ENCODE data around the gene SUCLG2.
"Not testable (repeated sequence)": the region's sequence is repeated elsewhere in the genome, so short reads cannot be mapped to it uniquely, and the experiment has no call there.

Gene SUCLG2

GRCh38 chr3:67608034-67608433 is 46.4 kb downstream of the SUCLG2 start:
- no peak for DNase-seq (ENCODE audit: low read depth)

GRCh38 chr3:67605377-67605776 is 49.0 kb downstream of the SUCLG2 start:
- no peak for DNase-seq (ENCODE audit: low read depth)

- no peak for DNase-seq (ENCODE audit: low read depth)
Observed at GRCh38 chr3:67602816-67603215, 51.6 kb downstream of the SUCLG2 start.

DNA sequence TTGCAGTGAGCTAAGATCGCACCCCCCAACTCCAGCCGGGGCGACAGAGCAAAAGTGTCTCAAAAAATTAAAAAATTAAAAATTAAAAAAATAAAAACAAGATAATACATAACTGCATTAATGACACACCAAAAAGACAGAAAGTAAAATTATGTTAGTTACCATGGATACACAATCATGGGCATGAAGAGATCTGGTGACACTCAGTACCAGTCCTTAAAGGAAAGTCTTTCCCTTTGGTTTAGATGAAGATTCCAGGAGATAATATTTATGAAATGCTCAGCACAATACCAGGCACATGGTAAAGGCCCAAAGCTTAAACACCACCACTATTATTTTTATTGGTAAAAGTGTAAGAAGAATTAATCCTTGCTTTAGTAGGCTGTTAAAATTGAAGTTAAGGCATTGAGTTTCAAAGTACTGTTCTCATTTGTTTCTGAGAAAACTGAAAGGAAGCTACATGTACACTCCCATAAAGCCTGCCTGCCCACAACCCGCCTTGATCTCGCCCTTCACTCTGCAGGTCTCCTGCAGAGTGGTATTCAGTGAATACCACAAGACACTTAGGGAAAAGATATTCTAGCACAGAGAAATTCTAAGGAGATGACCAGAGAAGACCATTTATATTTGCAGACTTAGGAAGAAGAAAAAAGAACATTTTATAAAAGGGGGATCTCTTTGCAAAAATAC is 52.3 kb downstream of the SUCLG2 start:
- DNase-seq (ENCODE audit: low read depth), result no peak

DNA sequence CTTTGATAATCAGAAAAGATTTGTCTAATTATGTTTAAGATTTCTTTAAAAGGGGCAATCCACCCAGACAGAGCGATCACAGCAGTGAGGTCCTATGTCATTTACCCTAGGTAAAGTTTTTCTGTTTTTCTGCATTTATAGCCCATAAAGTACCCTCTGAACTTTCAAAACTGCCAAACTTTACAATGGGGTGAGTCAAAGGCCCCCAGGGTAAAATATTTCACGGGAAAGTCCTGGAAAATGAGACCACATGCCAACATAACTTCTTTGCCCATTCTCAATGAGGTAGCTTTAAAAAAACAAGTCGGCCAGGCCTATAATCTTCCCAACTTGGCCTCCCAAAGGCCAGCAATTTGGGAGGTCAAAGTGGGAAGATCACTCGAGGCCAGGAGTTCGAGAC is 53.0 kb downstream of the SUCLG2 start:
- DNase-seq (ENCODE audit: low read depth), result no peak

- no peak for DNase-seq (ENCODE audit: low read depth)
Observed at GRCh38 chr3:67599821-67600220, 54.6 kb downstream of the SUCLG2 start.

- no peak for DNase-seq (ENCODE audit: low read depth)
Observed at GRCh38 chr3:67598814-67599556, 55.4 kb downstream of the SUCLG2 start.

- DNase-seq (ENCODE audit: low read depth), result no peak
Observed at GRCh38 chr3:67595424-67595823, 59.0 kb downstream of the SUCLG2 start.

DNA sequence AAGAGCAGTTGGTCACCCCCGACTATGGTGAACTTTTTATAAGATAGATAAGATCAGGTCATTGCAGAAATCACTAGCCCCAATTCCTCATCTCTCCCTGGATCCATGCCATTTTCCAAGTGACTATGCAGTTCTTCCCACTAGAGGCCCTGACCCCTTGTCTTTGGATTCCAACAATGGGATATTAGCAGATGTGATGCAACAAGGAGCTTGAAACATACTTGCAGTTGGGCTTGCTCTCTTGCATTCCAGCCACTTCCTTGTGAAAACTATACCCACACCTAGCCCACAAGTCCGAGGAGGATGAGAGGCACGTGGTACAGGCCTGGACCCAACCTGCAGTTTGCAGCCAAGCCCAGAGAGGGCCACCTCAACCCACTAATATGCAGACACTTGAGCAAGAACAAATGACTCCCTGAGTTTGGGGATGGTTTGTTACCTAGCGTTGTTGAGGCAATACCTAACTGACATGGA is 60.6 kb downstream of the SUCLG2 start:
- no peak for DNase-seq (ENCODE audit: low read depth)

DNA sequence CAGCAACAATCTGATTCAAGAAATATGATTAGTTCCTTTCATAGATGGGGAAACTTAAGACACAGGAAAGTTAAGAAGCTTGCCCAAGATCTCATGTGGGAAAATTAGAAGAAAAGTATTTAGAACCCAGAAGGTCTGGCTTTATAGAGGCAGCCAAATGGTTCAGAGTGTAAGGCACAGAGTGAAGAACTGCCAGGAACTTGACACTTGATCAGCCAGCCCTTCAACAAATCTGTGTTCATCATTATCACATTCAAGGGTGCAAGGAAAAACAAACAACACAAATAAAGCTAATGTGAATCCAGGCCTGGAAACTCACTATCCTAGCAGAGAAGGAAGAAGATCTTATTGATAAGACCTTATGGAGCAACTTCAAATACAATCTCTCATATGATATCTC is 62.4 kb downstream of the SUCLG2 start:
- no peak for DNase-seq (ENCODE audit: low read depth)

GRCh38 chr3:67587811-67588210 is 66.6 kb downstream of the SUCLG2 start:
- DNase-seq (ENCODE audit: low read depth), result no peak

GRCh38 chr3:67587301-67587700 is 67.1 kb downstream of the SUCLG2 start:
- DNase-seq (ENCODE audit: low read depth), result no peak

DNA sequence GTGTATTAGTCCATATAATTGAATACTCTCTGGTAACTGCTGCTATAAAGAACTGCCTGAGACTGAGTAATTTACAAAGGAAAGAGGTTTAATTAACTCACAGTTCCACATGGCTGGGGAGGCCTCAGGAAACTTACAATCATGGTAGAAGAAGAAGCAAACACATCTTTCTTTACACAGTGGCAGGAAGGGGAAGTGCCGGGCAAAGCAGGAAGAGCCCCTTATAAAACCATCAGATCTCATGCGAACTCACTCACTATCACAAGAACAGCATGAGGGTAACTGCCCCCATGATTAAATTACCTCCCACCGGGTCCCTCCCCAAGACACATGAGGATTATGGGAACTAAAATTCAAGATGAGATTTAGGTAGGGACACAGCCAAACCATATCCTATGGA is 69.8 kb downstream of the SUCLG2 start:
- not testable (repeated sequence) for DNase-seq (ENCODE audit: low read depth)

- DNase-seq (ENCODE audit: low read depth), result no peak
Observed at GRCh38 chr3:67580430-67581000, 73.9 kb downstream of the SUCLG2 start.

GRCh38 chr3:67578416-67578815 is 76.0 kb downstream of the SUCLG2 start:
- DNase-seq (ENCODE audit: low read depth), result no peak

DNA sequence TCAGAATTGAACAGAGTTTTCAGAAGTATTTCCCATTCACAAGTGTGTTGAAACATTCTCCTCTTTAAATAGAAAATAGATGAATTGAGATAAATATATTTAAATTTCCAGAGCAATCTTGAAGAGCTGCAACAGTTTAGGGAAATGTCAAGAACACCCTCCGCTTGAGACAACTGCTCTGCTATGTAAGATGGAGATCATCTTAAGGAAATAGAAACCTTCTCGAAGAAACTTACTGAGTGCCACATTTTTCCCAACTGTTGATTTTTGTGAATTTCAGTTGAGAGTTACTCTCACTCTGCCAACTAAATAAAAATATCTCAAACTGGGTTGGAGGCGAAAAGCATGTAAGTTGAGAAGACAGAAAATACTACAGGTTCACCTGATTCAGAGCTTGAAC is 78.0 kb downstream of the SUCLG2 start:
- no peak for DNase-seq (ENCODE audit: low read depth)

DNA sequence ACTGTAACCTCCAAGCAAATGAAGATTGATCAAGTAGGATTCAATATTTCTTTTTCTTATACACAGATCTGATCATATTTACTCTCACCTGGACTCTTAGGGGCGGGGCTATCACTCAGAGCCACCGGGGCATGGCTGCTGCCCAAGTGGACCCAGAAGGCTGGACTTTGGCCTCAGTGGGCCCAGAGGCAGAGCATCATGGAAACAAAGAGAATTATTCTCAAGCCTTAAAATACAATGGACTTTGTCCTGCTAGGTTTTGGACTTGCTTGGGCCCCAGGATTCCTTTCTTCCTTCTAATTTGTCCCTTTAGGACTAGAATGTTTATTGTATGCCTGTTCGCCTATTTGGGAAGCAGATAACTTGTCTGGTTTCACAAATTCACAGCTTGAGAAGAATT is 85.1 kb downstream of the SUCLG2 start:
- no peak for DNase-seq (ENCODE audit: low read depth)

GRCh38 chr3:67567893-67568292 is 86.5 kb downstream of the SUCLG2 start:
- no peak for DNase-seq (ENCODE audit: low read depth)

DNA sequence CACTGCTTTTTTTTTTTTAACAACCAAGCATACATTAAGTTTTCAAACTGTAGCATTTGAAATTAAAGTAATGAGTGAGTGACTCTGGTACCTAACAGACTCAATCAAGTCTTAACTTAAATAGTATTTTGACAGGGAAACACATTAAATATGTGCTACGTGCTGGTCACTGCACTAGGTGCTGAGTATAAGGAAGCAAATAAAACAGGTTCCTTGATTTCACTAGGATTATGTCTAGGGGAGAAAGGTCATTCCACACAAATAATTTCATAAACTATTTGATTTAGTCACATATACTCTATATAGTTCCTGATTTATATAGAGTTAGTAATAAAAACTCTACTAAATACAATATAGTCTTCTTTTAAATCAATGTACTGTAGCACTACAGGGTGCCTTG is 89.4 kb downstream of the SUCLG2 start:
- no peak for DNase-seq (ENCODE audit: low read depth)

DNA sequence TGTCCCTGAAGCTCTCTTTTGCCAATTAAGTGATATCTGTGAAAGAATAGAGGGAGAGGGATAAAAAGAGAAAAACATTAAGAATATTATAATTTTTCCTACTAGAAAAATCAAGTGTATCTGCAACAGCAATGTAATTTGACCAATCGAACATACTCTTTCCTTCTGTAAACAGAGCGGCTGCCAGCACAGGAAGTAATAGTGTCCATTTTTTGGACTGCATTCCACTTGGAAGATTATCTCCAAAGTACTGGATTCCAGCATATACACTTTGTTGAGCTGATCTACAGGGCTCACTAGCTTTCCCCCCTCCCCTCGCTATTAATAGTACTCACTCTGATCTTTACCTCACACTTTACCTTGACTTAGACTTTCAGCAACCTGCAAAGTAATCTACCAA is 90.4 kb downstream of the SUCLG2 start:
- DNase-seq (ENCODE audit: low read depth), result no peak

- no peak for DNase-seq (ENCODE audit: low read depth)
Observed at GRCh38 chr3:67561667-67562394, 92.6 kb downstream of the SUCLG2 start.

- no peak for DNase-seq (ENCODE audit: low read depth)
Observed at GRCh38 chr3:67561266-67561665, 93.1 kb downstream of the SUCLG2 start.
